ENCODE data around the gene UIMC1. TPM values are rescaled to one million over a fixed set of nuclear protein-coding genes. Genes with fewer than 3 reads are reported as not detected.

UIMC1 gene
- total RNA-seq, 1 donor, result 73.8 TPM

DNA sequence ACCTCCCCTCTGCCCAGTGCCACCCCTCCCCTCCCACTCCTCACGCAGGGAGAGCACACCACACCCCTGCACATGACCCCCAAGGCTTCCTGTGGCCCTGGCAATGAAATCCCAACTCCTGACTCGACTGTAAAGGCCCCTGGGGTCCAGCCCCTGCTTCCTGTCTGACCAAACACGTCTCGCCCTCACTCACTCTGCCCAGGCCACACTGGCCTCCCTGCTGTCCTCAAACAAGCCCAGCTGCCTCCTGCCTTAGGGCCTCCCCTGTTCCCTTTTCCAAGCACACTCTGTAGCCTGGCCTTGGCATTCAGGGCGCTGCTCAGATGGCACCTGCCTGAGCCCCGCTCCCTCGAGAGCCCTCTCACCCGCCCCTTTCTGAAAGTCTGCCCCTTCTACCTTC is 149.8 kb downstream of the UIMC1 start:
- no peaks in the 10 kb centered on the region for H3K9me3 ChIP-seq (ENCODE audit: low read depth, low read length)
- H3K4me1 ChIP-seq (ENCODE audit: insufficient read depth, low read length), result no peaks in the 10 kb centered on the region
- no peak overlapping the region for H3K4me3 ChIP-seq (ENCODE audit: low read length)
- no peaks in the 10 kb centered on the region for H3K27me3 ChIP-seq (ENCODE audit: insufficient read depth, low read length)

DNA sequence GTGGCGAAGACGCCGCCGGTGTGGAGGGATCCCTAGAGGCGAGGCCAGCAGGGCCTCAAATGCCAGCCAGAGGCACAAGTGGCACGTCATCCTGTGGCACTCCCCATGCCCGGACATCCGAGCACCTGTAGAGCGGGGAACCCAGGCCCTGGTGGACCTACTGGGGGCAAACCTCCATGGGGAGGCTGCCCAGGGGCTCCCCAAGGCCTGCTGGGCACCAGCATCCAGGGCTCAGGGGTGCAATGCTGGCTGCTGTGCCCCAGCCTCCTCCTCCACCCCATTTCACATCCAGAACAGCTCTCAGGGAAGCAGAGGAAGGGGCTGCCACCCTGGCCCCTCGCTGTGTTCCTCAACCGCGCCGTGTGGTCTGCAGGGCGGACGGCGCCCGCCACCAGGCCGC is 151.0 kb downstream of the UIMC1 start:
- H3K4me3 ChIP-seq (ENCODE audit: low read length), result no peak overlapping the region
- no peaks in the 10 kb centered on the region for H3K9me3 ChIP-seq (ENCODE audit: low read depth, low read length)
- H3K27me3 ChIP-seq (ENCODE audit: insufficient read depth, low read length), result no peaks in the 10 kb centered on the region
- H3K4me1 ChIP-seq (ENCODE audit: insufficient read depth, low read length), result no peaks in the 10 kb centered on the region

Other genes with a start within 250 kb of the UIMC1 start
- gene UNC5A, start 196.2 kb downstream of the UIMC1 start, total RNA-seq, result not detected
- gene HK3, start 107.4 kb downstream of the UIMC1 start, total RNA-seq, result 24.2 TPM
- 15.8 TPM for gene ZNF346, start 15.9 kb upstream of the UIMC1 start, total RNA-seq
- 1.2 TPM for gene FGFR4, start 80.1 kb upstream of the UIMC1 start, total RNA-seq
- 69.0 TPM for gene NSD1, start 127.0 kb upstream of the UIMC1 start, total RNA-seq